K562 (cell line): ENCODE data around the gene SNAPC3. TPM values are rescaled to one million over a fixed set of nuclear protein-coding genes. Genes with fewer than 3 reads are reported as not detected.

ENCODE experiments used
- ARHGAP35 ChIP-seq: fragments of 450-650 bp; IDR thresholded peaks from 2 replicates; pipeline ENCODE4 v1.6.1; 2018; ENCODE audit not compliant: partially characterized antibody
- FOXK1 ChIP-seq: sonication (generic); formaldehyde crosslinking; IDR thresholded peaks from 2 replicates; pipeline ENCODE4 v1.8.0; 2022; ENCODE audit warnings: missing genetic modification reagents, mild to moderate bottlenecking, borderline replicate concordance
- NFE2L1 ChIP-seq: fragments of 450-650 bp; IDR thresholded peaks from 2 replicates; pipeline ENCODE4 v1.6.1; 2016; ENCODE audit warnings: missing genetic modification characterization, low read depth, mild to moderate bottlenecking, missing compliant biosample characterization, moderate library complexity, borderline replicate concordance
- NFIC ChIP-seq: fragments of 450-650 bp; IDR thresholded peaks from 2 replicates; pipeline ENCODE4 v1.6.1; 2017; ENCODE audit warnings: mild to moderate bottlenecking, inconsistent platforms
- RBM22 ChIP-seq: fragments of 200-400 bp; formaldehyde crosslinking; IDR thresholded peaks from 2 replicates; pipeline ENCODE4 v1.6.1; 2018; ENCODE audit warnings: low read length, low read depth; ENCODE audit not compliant: poor library complexity, severe bottlenecking
- TRIM24 ChIP-seq, 2 experiments: fragments of 450-650 bp; IDR thresholded peaks; 2 replicates each; pipeline ENCODE4 v1.6.1; 2016
- ZBTB33 ChIP-seq: sonication (generic); formaldehyde crosslinking; IDR thresholded peaks from 2 replicates; pipeline ENCODE4 v1.8.1; 2023; ENCODE audit warnings: mild to moderate bottlenecking, missing genetic modification reagents
- polyA plus RNA-seq, 8 experiments: library from polyadenylated mRNA; depleted of rRNA in 4 of 8; stranded (reverse) in 5 of 8; unstranded in 3 of 8; fragments of >200 nt; fragmentation: Nextera tagmentation in 2 of 8; fragmentation: Illumina TruSeq in 1 of 8; extraction: Ambion mirVana in 2 of 8; extraction: Trizol in 1 of 8; gene quantifications; 2 replicates each; pipeline versions ENCODE4 v1.2.1 to v1.2.3, GENCODE V29; 2011 to 2014; ENCODE audit warnings: inconsistent platforms in 1 of 8, missing spikeins in 1 of 8
- total RNA-seq, 7 experiments: library from RNA; depleted of rRNA in 6 of 7; stranded (reverse); fragments of >200 nt in 6 of 7; fragmentation: Illumina TruSeq in 2 of 7; extraction: Trizol in 2 of 7; gene quantifications; 2 replicates each; pipeline versions ENCODE4 v1.2.1 to v1.2.3, GENCODE V29; 2011 to 2021; ENCODE audit warnings: low replicate concordance in 1 of 7
- TF ChIP-seq, protein P1 (sequence below): fragments of 200-600 bp; sonication (generic); IDR thresholded peaks from one replicate; pipeline ENCODE4 v1.6.1; 2012; ENCODE audit warnings: mild to moderate bottlenecking, low read depth, low read length, inconsistent platforms
- TF ChIP-seq, protein P2 (sequence below), 3 experiments: fragments of 200-800 bp in 1 of 3; fragments of 250-450 bp in 1 of 3; fragments of 450-650 bp in 1 of 3; sonication (Bioruptor Pico) in 1 of 3; sonication (Bioruptor generic) in 1 of 3; formaldehyde crosslinking in 1 of 3; IDR thresholded peaks; 2 replicates each; pipeline versions ENCODE4 v1.6.1 to v1.8.0; 2016 to 2022; ENCODE audit warnings: mild to moderate bottlenecking in 2 of 3, missing genetic modification characterization in 2 of 3, missing compliant biosample characterization in 1 of 3, moderate library complexity in 1 of 3

SNAPC3 gene
- total and polyA plus RNA-seq, 9 of the 15 experiments (the other 6 are each of a cell fraction or from before 2014, with no cell fraction given), result 2.3 to 38.9 (median 19.8) TPM

DNA sequence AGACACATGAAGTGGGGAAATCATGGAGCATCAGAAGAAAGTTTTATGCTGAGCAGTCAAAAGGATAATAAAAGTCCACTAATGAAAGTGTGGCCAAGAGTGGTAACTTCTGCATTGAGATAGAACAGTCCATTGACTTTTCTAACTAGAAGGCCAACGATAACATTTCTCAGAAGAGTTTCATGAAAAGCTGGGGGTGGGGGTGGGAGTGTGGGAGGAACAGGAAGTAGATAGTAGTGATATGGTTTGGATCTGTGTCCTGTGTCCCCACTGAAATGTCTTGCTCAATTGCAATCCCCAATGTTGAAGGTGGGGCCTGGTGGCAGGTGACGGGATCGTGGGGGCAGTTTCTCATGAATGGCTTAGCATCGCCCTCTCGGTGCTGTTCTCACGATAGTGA lies 36.2 kb upstream of the SNAPC3 start (continued):
- TF ChIP-seq, protein P1, sequence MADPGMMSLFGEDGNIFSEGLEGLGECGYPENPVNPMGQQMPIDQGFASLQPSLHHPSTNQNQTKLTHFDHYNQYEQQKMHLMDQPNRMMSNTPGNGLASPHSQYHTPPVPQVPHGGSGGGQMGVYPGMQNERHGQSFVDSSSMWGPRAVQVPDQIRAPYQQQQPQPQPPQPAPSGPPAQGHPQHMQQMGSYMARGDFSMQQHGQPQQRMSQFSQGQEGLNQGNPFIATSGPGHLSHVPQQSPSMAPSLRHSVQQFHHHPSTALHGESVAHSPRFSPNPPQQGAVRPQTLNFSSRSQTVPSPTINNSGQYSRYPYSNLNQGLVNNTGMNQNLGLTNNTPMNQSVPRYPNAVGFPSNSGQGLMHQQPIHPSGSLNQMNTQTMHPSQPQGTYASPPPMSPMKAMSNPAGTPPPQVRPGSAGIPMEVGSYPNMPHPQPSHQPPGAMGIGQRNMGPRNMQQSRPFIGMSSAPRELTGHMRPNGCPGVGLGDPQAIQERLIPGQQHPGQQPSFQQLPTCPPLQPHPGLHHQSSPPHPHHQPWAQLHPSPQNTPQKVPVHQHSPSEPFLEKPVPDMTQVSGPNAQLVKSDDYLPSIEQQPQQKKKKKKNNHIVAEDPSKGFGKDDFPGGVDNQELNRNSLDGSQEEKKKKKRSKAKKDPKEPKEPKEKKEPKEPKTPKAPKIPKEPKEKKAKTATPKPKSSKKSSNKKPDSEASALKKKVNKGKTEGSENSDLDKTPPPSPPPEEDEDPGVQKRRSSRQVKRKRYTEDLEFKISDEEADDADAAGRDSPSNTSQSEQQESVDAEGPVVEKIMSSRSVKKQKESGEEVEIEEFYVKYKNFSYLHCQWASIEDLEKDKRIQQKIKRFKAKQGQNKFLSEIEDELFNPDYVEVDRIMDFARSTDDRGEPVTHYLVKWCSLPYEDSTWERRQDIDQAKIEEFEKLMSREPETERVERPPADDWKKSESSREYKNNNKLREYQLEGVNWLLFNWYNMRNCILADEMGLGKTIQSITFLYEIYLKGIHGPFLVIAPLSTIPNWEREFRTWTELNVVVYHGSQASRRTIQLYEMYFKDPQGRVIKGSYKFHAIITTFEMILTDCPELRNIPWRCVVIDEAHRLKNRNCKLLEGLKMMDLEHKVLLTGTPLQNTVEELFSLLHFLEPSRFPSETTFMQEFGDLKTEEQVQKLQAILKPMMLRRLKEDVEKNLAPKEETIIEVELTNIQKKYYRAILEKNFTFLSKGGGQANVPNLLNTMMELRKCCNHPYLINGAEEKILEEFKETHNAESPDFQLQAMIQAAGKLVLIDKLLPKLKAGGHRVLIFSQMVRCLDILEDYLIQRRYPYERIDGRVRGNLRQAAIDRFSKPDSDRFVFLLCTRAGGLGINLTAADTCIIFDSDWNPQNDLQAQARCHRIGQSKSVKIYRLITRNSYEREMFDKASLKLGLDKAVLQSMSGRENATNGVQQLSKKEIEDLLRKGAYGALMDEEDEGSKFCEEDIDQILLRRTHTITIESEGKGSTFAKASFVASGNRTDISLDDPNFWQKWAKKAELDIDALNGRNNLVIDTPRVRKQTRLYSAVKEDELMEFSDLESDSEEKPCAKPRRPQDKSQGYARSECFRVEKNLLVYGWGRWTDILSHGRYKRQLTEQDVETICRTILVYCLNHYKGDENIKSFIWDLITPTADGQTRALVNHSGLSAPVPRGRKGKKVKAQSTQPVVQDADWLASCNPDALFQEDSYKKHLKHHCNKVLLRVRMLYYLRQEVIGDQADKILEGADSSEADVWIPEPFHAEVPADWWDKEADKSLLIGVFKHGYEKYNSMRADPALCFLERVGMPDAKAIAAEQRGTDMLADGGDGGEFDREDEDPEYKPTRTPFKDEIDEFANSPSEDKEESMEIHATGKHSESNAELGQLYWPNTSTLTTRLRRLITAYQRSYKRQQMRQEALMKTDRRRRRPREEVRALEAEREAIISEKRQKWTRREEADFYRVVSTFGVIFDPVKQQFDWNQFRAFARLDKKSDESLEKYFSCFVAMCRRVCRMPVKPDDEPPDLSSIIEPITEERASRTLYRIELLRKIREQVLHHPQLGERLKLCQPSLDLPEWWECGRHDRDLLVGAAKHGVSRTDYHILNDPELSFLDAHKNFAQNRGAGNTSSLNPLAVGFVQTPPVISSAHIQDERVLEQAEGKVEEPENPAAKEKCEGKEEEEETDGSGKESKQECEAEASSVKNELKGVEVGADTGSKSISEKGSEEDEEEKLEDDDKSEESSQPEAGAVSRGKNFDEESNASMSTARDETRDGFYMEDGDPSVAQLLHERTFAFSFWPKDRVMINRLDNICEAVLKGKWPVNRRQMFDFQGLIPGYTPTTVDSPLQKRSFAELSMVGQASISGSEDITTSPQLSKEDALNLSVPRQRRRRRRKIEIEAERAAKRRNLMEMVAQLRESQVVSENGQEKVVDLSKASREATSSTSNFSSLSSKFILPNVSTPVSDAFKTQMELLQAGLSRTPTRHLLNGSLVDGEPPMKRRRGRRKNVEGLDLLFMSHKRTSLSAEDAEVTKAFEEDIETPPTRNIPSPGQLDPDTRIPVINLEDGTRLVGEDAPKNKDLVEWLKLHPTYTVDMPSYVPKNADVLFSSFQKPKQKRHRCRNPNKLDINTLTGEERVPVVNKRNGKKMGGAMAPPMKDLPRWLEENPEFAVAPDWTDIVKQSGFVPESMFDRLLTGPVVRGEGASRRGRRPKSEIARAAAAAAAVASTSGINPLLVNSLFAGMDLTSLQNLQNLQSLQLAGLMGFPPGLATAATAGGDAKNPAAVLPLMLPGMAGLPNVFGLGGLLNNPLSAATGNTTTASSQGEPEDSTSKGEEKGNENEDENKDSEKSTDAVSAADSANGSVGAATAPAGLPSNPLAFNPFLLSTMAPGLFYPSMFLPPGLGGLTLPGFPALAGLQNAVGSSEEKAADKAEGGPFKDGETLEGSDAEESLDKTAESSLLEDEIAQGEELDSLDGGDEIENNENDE, result no peak
- TF ChIP-seq, protein P2, sequence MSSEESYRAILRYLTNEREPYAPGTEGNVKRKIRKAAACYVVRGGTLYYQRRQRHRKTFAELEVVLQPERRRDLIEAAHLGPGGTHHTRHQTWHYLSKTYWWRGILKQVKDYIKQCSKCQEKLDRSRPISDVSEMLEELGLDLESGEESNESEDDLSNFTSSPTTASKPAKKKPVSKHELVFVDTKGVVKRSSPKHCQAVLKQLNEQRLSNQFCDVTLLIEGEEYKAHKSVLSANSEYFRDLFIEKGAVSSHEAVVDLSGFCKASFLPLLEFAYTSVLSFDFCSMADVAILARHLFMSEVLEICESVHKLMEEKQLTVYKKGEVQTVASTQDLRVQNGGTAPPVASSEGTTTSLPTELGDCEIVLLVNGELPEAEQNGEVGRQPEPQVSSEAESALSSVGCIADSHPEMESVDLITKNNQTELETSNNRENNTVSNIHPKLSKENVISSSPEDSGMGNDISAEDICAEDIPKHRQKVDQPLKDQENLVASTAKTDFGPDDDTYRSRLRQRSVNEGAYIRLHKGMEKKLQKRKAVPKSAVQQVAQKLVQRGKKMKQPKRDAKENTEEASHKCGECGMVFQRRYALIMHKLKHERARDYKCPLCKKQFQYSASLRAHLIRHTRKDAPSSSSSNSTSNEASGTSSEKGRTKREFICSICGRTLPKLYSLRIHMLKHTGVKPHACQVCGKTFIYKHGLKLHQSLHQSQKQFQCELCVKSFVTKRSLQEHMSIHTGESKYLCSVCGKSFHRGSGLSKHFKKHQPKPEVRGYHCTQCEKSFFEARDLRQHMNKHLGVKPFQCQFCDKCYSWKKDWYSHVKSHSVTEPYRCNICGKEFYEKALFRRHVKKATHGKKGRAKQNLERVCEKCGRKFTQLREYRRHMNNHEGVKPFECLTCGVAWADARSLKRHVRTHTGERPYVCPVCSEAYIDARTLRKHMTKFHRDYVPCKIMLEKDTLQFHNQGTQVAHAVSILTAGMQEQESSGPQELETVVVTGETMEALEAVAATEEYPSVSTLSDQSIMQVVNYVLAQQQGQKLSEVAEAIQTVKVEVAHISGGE (CRISPR knock-in tag; IDR thresholded peaks at IDR 0.05), result no peak
- no peak for TF ChIP-seq NFIC
- no peak for TF ChIP-seq ZBTB33 (CRISPR knock-in tag)
- TF ChIP-seq TRIM24 (IDR thresholded peaks at IDR 0.05), result peak; percentile 32 to 42; a peak in 2 of 4 replicates
- TF ChIP-seq NFE2L1, result no peak
- TF ChIP-seq RBM22, result no peak
- no peak for TF ChIP-seq ARHGAP35
- no peak for TF ChIP-seq FOXK1 (CRISPR knock-in tag)
